Peyer's patch (tissue), 4 donors: ENCODE data around the gene ZDHHC22.

Experiments
- CTCF ChIP-seq, 6 experiments: fragments of 450-650 bp in 4 of 6; fragments of 200-600 bp in 2 of 6; sonication (generic) in 1 of 6; IDR thresholded peaks; one replicate each; pipeline ENCODE4 v1.5.1; 2017 to 2019; ENCODE audit warnings: antibody characterized with exemption in 6 of 6, mild to moderate bottlenecking in 3 of 6, moderate library complexity in 1 of 6
- POLR2A ChIP-seq, 2 donors: fragments of 450-650 bp; IDR thresholded peaks; one replicate each; pipeline ENCODE4 v1.5.1; 2017; ENCODE audit warnings: antibody characterized with exemption in 2 of 2, mild to moderate bottlenecking in 2 of 2, moderate library complexity in 2 of 2

- TF ChIP-seq CTCF (IDR thresholded peaks at IDR 0.05) (no peak), POLR2A (IDR thresholded peaks at IDR 0.05) (no peak)
These were observed 12.8 kb upstream of the ZDHHC22 start for GRCh38 chr14:77154421-77154820.
